Right ventricle myocardium inferior (tissue), 1 donor: Measurements from ENCODE around the gene KLK3. TPM values are rescaled to one million over a fixed set of nuclear protein-coding genes. Genes with fewer than 3 reads are reported as not detected.
A peak's percentile ranks its signal among the peaks of the same experiment; 100 is the strongest.
"Not testable (repeated sequence)": the region's sequence is repeated elsewhere in the genome, so short reads cannot be mapped to it uniquely, and the experiment has no call there.

Experiments used
- ATAC-seq: fragments of 200-7000 bp; cut with Tn5 transposase; one replicate; pipeline ENCODE4 v1.9.1; 2020; ENCODE audit warnings: mild to moderate bottlenecking, moderate library complexity
- DNase-seq: peaks from one replicate; pipeline ENCODE4 v3.0.0; 2021; ENCODE audit errors: missing footprints
- intact Hi-C: fragments of 100-400 bp; cut with DNase I; formaldehyde crosslinking; loops from one replicate; pipeline ENCODE4 v1.11.0; 2022
- long read RNA-seq: library from polyadenylated mRNA; unstranded; transcript quantifications from one replicate; pipeline ENCODE4 v2.0.0, GENCODE V29; 2021
- total RNA-seq: library from RNA; stranded (reverse); fragmentation: NEBNext Ultra II Directional; extraction: Animal tissue kit (Norgen Biotek cat#: 25700); gene quantifications from one replicate; pipeline ENCODE4 v1.2.1, GENCODE V29; 2021
- donor health status: DM: no; HTN: yes; CAD: no; lungs with severe emphysema.

The KLK3 gene
- not detected for total RNA-seq
- long read RNA-seq = 0 reads

- intact Hi-C loops = no loop called here
- DNase-seq (no peak), ATAC-seq (no peak)
Observed at GRCh38 chr19:50854636-50855410, at the start of gene KLK3. KLK3 (plus strand) TSS chr19:50854915; CDS start chr19:50854956, 41 bp downstream.

GRCh38 chr19:50808856-50809255 is 45.9 kb upstream of the KLK3 start:
- intact Hi-C loops = no loop called here
- ATAC-seq = no peak
- no peak for DNase-seq

GRCh38 chr19:50811622-50812238 is 43.0 kb upstream of the KLK3 start:
- DNase-seq, ATAC-seq, intact Hi-C loops: not testable (repeated sequence)

GRCh38 chr19:50812474-50812873 is 42.2 kb upstream of the KLK3 start:
- intact Hi-C loops = no loop called here
- no peak for DNase-seq
- no peak for ATAC-seq

GRCh38 chr19:50814883-50815282 is 39.8 kb upstream of the KLK3 start:
- no peak for ATAC-seq
- intact Hi-C loops = no loop called here
- no peak for DNase-seq

- no peak for ATAC-seq
- no peak for DNase-seq
- intact Hi-C loops = no loop called here
Observed at GRCh38 chr19:50815439-50815838, 39.3 kb upstream of the KLK3 start.

- intact Hi-C loops = no loop called here
- ATAC-seq (no peak), DNase-seq (no peak)
Observed at GRCh38 chr19:50817941-50818858, 36.5 kb upstream of the KLK3 start.

- intact Hi-C loops = no loop called here
- ATAC-seq (no peak), DNase-seq (no peak)
Observed at GRCh38 chr19:50818859-50819472, 35.7 kb upstream of the KLK3 start.

- no peak for ATAC-seq
- intact Hi-C loops = no loop called here
Observed at GRCh38 chr19:50819636-50820035, 35.1 kb upstream of the KLK3 start.

GRCh38 chr19:50820086-50820485 is 34.6 kb upstream of the KLK3 start:
- no peak for DNase-seq
- intact Hi-C loops = no loop called here
- no peak for ATAC-seq

More at GRCh38 chr19:50819636-50820035, 35.1 kb upstream of the KLK3 start:
- DNase-seq = no peak

GRCh38 chr19:50820549-50821247 is 34.0 kb upstream of the KLK3 start:
- peak; percentile 35 for ATAC-seq
- no peak for DNase-seq
- intact Hi-C loops = no loop called here

- no peak for ATAC-seq
- no peak for DNase-seq
- intact Hi-C loops = no loop called here
Observed at GRCh38 chr19:50821248-50821612, 33.5 kb upstream of the KLK3 start.

- intact Hi-C loops = no loop called here
- DNase-seq (no peak), ATAC-seq (no peak)
Observed at GRCh38 chr19:50821622-50822021, 33.1 kb upstream of the KLK3 start.

GRCh38 chr19:50822661-50823208 is 32.0 kb upstream of the KLK3 start:
- ATAC-seq (no peak), DNase-seq (no peak)
- intact Hi-C loops = no loop called here

- ATAC-seq = no peak
- DNase-seq = no peak
Observed at GRCh38 chr19:50823389-50824042, 31.2 kb upstream of the KLK3 start, which contains the start of gene KLK1. KLK1 (minus strand) TSS chr19:50823787; CDS start chr19:50823748, 39 bp downstream.

GRCh38 chr19:50826492-50827240 is 28.0 kb upstream of the KLK3 start:
- DNase-seq = no peak
- intact Hi-C loops = no loop called here

More at GRCh38 chr19:50823389-50824042, 31.2 kb upstream of the KLK3 start, which contains the start of gene KLK1:
- intact Hi-C loops = no loop called here

GRCh38 chr19:50827476-50827875 is 27.2 kb upstream of the KLK3 start:
- ATAC-seq (no peak), DNase-seq (no peak)
- intact Hi-C loops = no loop called here

More at GRCh38 chr19:50826492-50827240, 28.0 kb upstream of the KLK3 start:
- ATAC-seq = no peak
